Measurements from ENCODE around the gene MUC3A. TPM values are rescaled to one million over a fixed set of nuclear protein-coding genes. Genes with fewer than 3 reads are reported as not detected.

The MUC3A gene
- total and polyA plus RNA-seq, 2 of the 8 experiments (the other 6 are each of a cell fraction or from before 2014, with no cell fraction given) = 15.4 to 43.9 TPM

GRCh38 chr7:100914208-100914878 is 35.0 kb upstream of the MUC3A start:
- Histone ChIP-seq H3K14ac (ENCODE audit: insufficient read length) (no peak overlapping the region), H3K56ac (replicated peaks; ENCODE audit: insufficient read length, low read depth, low read length) (no peak overlapping the region), H3K18ac (ENCODE audit: extremely low read depth, low read length) (no peak overlapping the region), H3K4me2 (ENCODE audit: insufficient read depth in 1 of 2, low read depth in 2 of 2, low read length in 2 of 2) (no peak overlapping the region), H3K79me1 (ENCODE audit: low read depth, low read length) (no peaks in the 10 kb centered on the region), H2BK15ac (ENCODE audit: low read length) (peak overlapping the region; percentile 37; the same call in 1 of the 2 replicates), H4K91ac (replicated peaks; ENCODE audit: insufficient read length, low read length) (peak overlapping the region; percentile 2), H2BK5ac (ENCODE audit: low read depth, low read length) (no peak overlapping the region), H3K23ac (ENCODE audit: insufficient read length) (no peak overlapping the region), H2AFZ (ENCODE audit: low read length) (peak overlapping the region; percentile 8; the same call in 1 of the 2 replicates), H3K4me3 (ENCODE audit: extremely low read depth in 1 of 4, insufficient read depth in 2 of 4, low read depth in 3 of 4, low read length in 4 of 4) (no peak overlapping the region), H4K5ac (ENCODE audit: insufficient read length, low read depth, low read length) (no peak overlapping the region), H3K27ac (ENCODE audit: low read depth, low read length) (no peak overlapping the region), H2AK5ac (ENCODE audit: low read depth, low read length) (no peak overlapping the region), H3K9ac (replicated peaks in 1 of 4; ENCODE audit: extremely low read depth in 1 of 4, low read depth in 3 of 4, low read length in 3 of 4) (no peak overlapping the region), H3K23me2 (ENCODE audit: low read depth, low read length) (no peaks in the 10 kb centered on the region; the same call in 1 of the 2 replicates), H2BK12ac (ENCODE audit: low read depth, low read length) (no peak overlapping the region), H4K20me1 (replicated peaks in 1 of 2; ENCODE audit: control insufficient read depth in 1 of 2, insufficient read depth in 2 of 2, low read length in 2 of 2) (no peaks in the 10 kb centered on the region), H4K8ac (ENCODE audit: extremely low read depth, insufficient read depth, low read length) (no peak overlapping the region), H2BK120ac (replicated peaks; ENCODE audit: low read depth, low read length) (no peak overlapping the region), H3K4ac (replicated peaks; ENCODE audit: insufficient read length, low read depth, low read length) (no peak overlapping the region), H3K27me3 (replicated peaks in 1 of 4; ENCODE audit: control insufficient read depth in 3 of 4, extremely low read depth in 1 of 4, insufficient read depth in 3 of 4, low read length in 3 of 4) (no peaks in the 10 kb centered on the region), H3K9me3 (ENCODE audit: insufficient read depth in 2 of 2, low read depth in 1 of 2, low read length in 1 of 2) (no peaks in the 10 kb centered on the region), H3K4me1 (replicated peaks in 1 of 4; ENCODE audit: control insufficient read depth in 3 of 4, insufficient read depth in 4 of 4, low read length in 3 of 4) (peaks cover 0 to 2% (median under 1%) of the 10 kb centered on the region in 4 experiments; a peak in 1 of 7 replicates), H3K36me3 (ENCODE audit: control insufficient read depth in 2 of 4, insufficient read depth in 4 of 4, low read length in 3 of 4) (no peaks in the 10 kb centered on the region), H3K79me2 (ENCODE audit: control insufficient read depth in 1 of 2, insufficient read depth in 2 of 2, low read length in 2 of 2) (no peaks in the 10 kb centered on the region), H2BK20ac (ENCODE audit: low read length) (no peak overlapping the region)
- WGBS, 2 experiments (ENCODE audit: extremely low coverage in 1 of 2, insufficient coverage in 1 of 2, insufficient read length in 1 of 2, insufficient replicate concordance in 2 of 2, low coverage in 1 of 2, low lambda C conversion rate in 2 of 2, missing lambda C conversion rate in 1 of 2) = 89% methylated on average over 15 of the region's 15 CpGs; no CpG with 5 or more reads in 1 of the 2 experiments
- POLR2A ChIA-PET (ENCODE audit: partially characterized antibody) = no interaction called here
- DNase-seq (ENCODE audit: low read depth in 1 of 2, low spot score in 2 of 2) (no peak), FAIRE-seq (no peak)
- CTCF ChIA-PET (ENCODE audit: partially characterized antibody) = no interaction called here
- no peak for TF ChIP-seq CEBPB (IDR thresholded peaks at IDR 0.05; ENCODE audit: low read depth, low read length)
- TF ChIP-seq TAF7 (optimal IDR thresholded peaks at IDR 0.05; ENCODE audit: borderline replicate concordance, low read depth, low read length) = no peak
- no peak for TF ChIP-seq JUND (IDR thresholded peaks at IDR 0.05; ENCODE audit: low read length)
- no peak for TF ChIP-seq FOSL1 (IDR thresholded peaks at IDR 0.05; ENCODE audit: insufficient read depth, low read depth, low read length)
- no peak for TF ChIP-seq GTF2F1 (IDR thresholded peaks at IDR 0.05; ENCODE audit: borderline replicate concordance, low read depth, low read length)
- no peak for TF ChIP-seq HDAC2 (IDR thresholded peaks at IDR 0.05; ENCODE audit: borderline replicate concordance in 1 of 2, low read depth in 2 of 2, low read length in 2 of 2)

Data from H1 (cell line).